ENCODE measurements around the gene BMPER.
A peak's percentile ranks its signal among the peaks of the same experiment; 100 is the strongest.

The BMPER gene

GRCh38 chr7:33981226-33981625, 75.9 kb downstream of the BMPER start:
- H3K4me3 ChIP-seq (ENCODE audit: low read depth, low read length): no peak overlapping the region
- in situ Hi-C loops (cut with HindIII; ENCODE audit: low sequenced_read_pairs): no loop called here
- no peak for TF ChIP-seq CTCF (IDR thresholded peaks at IDR 0.05; ENCODE audit: low read depth, low read length, missing control alignments)
- no peak for DNase-seq (ENCODE audit: low read depth)

- DNase-seq (ENCODE audit: low read depth): no peak
- in situ Hi-C loops (cut with HindIII; ENCODE audit: low sequenced_read_pairs): no loop called here
- no peak for TF ChIP-seq CTCF (IDR thresholded peaks at IDR 0.05; ENCODE audit: low read depth, low read length, missing control alignments)
- H3K4me3 ChIP-seq (ENCODE audit: low read depth, low read length): no peak overlapping the region
These were observed 76.5 kb downstream of the BMPER start for GRCh38 chr7:33981671-33982424.

- in situ Hi-C loops (cut with HindIII; ENCODE audit: low sequenced_read_pairs): no loop called here
- no peak for DNase-seq (ENCODE audit: low read depth)
- no peak overlapping the region for H3K4me3 ChIP-seq (ENCODE audit: low read depth, low read length)
- peak; percentile 70 for TF ChIP-seq CTCF (IDR thresholded peaks at IDR 0.05; ENCODE audit: low read depth, low read length, missing control alignments)
These were observed 77.1 kb downstream of the BMPER start for GRCh38 chr7:33982425-33982786.

- no peak for DNase-seq (ENCODE audit: low read depth)
- TF ChIP-seq CTCF (IDR thresholded peaks at IDR 0.05; ENCODE audit: low read depth, low read length, missing control alignments): no peak
- no peak overlapping the region for H3K4me3 ChIP-seq (ENCODE audit: low read depth, low read length)
- in situ Hi-C loops (cut with HindIII; ENCODE audit: low sequenced_read_pairs): no loop called here
These were observed 81.1 kb downstream of the BMPER start for GRCh38 chr7:33986451-33986850.

- peak; percentile 96 for DNase-seq (ENCODE audit: low read depth)
- in situ Hi-C loops (cut with HindIII; ENCODE audit: low sequenced_read_pairs): no loop called here
- H3K4me3 ChIP-seq (ENCODE audit: low read depth, low read length): no peak overlapping the region
- TF ChIP-seq CTCF (IDR thresholded peaks at IDR 0.05; ENCODE audit: low read depth, low read length, missing control alignments): no peak
These were observed 81.9 kb downstream of the BMPER start for GRCh38 chr7:33986951-33987947.

- DNase-seq (ENCODE audit: low read depth): no peak
- TF ChIP-seq CTCF (IDR thresholded peaks at IDR 0.05; ENCODE audit: low read depth, low read length, missing control alignments): no peak
- in situ Hi-C loops (cut with HindIII; ENCODE audit: low sequenced_read_pairs): no loop called here
These were observed 91.6 kb downstream of the BMPER start for GRCh38 chr7:33996899-33997298.

More at GRCh38 chr7:33996899-33997298, 91.6 kb downstream of the BMPER start:
- H3K4me3 ChIP-seq (ENCODE audit: low read depth, low read length): no peak overlapping the region

All from astrocyte of the cerebellum (primary cell).